ENCODE results near the gene ARHGDIA.

DNA sequence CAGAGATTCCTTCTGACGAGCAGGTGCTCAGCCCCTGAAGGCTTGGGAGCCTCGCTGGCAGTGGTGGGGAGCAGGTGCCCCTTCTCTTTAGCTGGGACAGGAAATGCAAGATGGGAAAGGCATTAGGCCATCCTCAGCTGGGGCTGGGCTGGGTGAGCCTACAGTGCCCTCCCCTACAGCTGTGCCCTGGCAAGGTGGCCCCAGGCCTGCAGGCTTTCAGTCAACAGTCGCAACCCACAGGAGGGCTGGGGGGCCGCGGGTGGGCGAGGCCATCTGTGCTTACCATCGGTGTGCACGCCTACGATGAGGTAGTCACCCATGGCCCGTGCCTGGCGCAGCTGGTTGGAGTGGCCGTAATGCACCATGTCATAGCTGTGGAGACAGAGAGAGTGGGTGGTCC lies 38.1 kb upstream of the ARHGDIA start:
- TF ChIP-seq EZH2 (IDR thresholded peaks at IDR 0.05; ENCODE audit: low read depth, low read length, severe bottlenecking) (no peak), POLR2A (IDR thresholded peaks at IDR 0.05; ENCODE audit: control extremely low read depth in 1 of 2, low read depth in 2 of 2, low read length in 2 of 2) (no peak), ZNF274 (IDR thresholded peaks at IDR 0.05; ENCODE audit: borderline replicate concordance, extremely low read depth, low read length) (no peak), TCF12 (IDR thresholded peaks at IDR 0.05; ENCODE audit: low read depth, low read length) (no peak), RFX5 (IDR thresholded peaks at IDR 0.05; ENCODE audit: borderline replicate concordance, low read depth, low read length) (no peak), CTCF (IDR thresholded peaks at IDR 0.05; ENCODE audit: control extremely low read depth in 1 of 3, insufficient read depth in 1 of 3, low read depth in 1 of 3, low read length in 3 of 3) (no peak)
- TF ChIP-seq, protein P1, sequence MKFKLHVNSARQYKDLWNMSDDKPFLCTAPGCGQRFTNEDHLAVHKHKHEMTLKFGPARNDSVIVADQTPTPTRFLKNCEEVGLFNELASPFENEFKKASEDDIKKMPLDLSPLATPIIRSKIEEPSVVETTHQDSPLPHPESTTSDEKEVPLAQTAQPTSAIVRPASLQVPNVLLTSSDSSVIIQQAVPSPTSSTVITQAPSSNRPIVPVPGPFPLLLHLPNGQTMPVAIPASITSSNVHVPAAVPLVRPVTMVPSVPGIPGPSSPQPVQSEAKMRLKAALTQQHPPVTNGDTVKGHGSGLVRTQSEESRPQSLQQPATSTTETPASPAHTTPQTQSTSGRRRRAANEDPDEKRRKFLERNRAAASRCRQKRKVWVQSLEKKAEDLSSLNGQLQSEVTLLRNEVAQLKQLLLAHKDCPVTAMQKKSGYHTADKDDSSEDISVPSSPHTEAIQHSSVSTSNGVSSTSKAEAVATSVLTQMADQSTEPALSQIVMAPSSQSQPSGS (IDR thresholded peaks at IDR 0.05; ENCODE audit: low read length), result no peak
